Fibroblast of villous mesenchyme (primary cell): ENCODE measurements around the gene THBS4. TPM values are rescaled to one million over a fixed set of nuclear protein-coding genes. Genes with fewer than 3 reads are reported as not detected.

Experiments
- DNase-seq: peaks from one replicate; pipeline ENCODE4 v3.0.0-alpha.2; 2010; ENCODE audit warnings: low read depth
- H3K4me3 ChIP-seq: 2 replicates; pipeline ENCODE4 v1.5.1; 2011; ENCODE audit warnings: low read depth, mild to moderate bottlenecking, low read length
- total RNA-seq: library from RNA; depleted of rRNA; stranded (reverse); fragments of >200 nt; gene quantifications from 2 replicates; pipeline ENCODE4 v1.2.3, GENCODE V29; 2012
- TF ChIP-seq, protein P1 (sequence below): IDR thresholded peaks from 2 replicates; pipeline ENCODE4 v1.5.1; 2012; ENCODE audit warnings: low read depth, mild to moderate bottlenecking, low read length; ENCODE audit not compliant: insufficient read depth

THBS4 gene
- total RNA-seq, 1 donor: under 0.01 TPM

DNA sequence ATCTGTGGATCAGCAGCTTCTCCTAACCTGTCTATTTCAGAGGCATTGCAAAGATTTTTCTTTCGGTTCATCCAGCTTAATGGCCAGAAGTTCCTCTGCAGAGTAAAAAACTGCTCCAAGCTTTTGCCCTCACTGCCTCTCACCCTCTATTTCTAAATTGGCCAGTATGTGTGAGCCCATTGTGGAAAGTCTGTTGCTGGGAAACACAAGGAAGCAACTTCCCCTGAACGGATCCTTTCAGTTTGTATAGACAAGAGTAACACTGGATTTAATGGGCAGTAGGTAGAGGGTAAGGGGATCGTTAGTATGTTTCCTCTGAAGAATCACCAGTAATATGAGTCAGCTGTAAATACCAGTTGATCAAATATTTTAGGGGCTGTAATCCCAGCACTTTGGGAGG is 7.2 kb downstream of the THBS4 start:
- H3K4me3 ChIP-seq: no peak overlapping the region
- no peak for DNase-seq
- TF ChIP-seq, protein P1, sequence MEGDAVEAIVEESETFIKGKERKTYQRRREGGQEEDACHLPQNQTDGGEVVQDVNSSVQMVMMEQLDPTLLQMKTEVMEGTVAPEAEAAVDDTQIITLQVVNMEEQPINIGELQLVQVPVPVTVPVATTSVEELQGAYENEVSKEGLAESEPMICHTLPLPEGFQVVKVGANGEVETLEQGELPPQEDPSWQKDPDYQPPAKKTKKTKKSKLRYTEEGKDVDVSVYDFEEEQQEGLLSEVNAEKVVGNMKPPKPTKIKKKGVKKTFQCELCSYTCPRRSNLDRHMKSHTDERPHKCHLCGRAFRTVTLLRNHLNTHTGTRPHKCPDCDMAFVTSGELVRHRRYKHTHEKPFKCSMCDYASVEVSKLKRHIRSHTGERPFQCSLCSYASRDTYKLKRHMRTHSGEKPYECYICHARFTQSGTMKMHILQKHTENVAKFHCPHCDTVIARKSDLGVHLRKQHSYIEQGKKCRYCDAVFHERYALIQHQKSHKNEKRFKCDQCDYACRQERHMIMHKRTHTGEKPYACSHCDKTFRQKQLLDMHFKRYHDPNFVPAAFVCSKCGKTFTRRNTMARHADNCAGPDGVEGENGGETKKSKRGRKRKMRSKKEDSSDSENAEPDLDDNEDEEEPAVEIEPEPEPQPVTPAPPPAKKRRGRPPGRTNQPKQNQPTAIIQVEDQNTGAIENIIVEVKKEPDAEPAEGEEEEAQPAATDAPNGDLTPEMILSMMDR: no peak

DNA sequence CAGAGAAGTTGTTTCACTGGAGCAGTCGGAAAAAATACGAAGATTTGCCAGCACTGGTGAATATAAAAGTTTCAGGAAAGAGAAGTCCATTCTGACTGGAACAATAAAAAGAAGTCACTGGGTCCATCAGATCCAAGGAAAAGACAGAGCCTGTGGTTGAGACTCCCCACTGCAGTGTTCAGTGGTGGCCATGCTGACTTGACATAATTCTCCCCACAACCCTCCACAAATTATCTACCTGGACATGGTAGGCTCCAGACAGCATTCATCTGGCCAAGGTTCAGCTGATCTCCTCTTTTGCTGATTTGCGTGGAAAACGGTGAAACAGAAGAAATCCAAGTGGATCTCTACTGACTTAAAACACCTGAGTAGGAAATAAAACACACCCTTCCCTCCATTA is 8.0 kb downstream of the THBS4 start:
- TF ChIP-seq, protein P1: no peak
- no peak for DNase-seq
- H3K4me3 ChIP-seq: no peak overlapping the region

DNA sequence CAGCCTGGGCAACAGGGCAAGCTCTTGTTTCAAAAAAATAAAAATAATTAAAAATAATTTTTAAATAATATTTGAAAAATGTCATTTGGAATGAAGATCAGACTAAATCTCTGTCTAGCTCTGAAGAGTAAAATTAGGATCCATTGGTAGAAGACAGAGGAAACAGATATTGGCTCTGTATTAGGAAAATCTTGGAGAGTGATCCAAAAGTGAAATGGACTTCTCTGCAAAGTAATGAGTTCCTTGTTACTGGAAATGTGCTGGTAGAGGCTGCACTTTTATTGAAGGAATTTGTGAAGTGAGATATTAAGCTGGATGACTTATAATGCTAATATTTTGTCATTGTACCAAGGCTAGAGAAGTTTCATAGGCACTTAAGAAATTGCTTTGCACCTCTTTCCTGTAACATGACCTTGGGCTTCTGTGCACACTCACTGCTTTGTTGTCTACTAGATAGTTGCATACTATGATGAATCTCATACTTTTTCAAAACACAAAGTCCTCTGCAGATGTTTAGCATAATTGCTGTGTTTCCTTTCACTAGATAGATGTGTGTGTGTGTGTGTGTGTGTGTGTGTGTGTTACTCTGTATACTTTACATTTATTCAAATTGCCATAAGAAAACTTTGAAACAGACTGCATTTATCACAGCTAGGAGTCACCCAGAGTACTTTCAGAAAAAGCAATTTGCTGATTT is 13.1 kb downstream of the THBS4 start:
- no peak for DNase-seq
- TF ChIP-seq, protein P1: no peak

DNA sequence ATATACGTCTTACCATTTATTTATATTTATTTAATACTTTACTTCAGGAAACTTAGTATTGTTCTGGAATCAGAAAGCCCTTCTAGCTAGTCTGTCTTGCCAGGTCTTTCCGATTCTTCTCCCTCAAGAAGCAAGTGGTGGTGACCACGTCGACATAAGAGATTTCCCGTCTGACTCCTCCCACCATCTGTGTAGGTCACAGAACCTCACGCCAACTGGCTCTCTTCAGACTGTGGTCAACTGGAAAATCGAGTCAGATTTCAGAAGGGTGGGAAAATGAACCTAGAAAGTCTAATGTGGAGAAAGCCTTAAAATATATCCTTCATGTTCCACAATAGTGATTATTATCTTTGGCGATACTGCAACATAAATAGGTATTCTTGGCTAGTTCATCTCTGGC is 17.3 kb downstream of the THBS4 start:
- no peak for DNase-seq
- no peak overlapping the region for H3K4me3 ChIP-seq
- TF ChIP-seq, protein P1: no peak

More for the DNA sequence above, 13.1 kb downstream of the THBS4 start:
- no peak overlapping the region for H3K4me3 ChIP-seq

DNA sequence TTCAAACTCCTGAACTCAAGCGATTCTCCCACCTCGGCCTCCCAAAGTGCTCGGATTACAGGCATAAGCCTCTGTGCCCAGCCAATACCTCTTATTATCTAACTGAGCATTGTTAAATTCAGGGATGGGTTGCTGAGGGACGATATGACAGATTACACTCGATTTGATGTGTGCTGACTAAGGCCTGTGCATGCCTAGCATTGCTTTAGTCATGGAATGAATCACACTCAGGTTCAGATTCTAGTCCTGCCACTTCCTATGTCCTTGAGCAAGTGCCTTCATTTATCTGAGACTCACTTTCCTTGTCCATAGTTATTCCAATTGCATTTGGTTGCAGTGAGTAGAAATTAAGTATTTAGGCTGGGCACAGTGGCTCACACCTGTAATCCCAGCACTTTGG is 19.5 kb downstream of the THBS4 start:
- TF ChIP-seq, protein P1: no peak
- no peak for DNase-seq
- H3K4me3 ChIP-seq: no peak overlapping the region

DNA sequence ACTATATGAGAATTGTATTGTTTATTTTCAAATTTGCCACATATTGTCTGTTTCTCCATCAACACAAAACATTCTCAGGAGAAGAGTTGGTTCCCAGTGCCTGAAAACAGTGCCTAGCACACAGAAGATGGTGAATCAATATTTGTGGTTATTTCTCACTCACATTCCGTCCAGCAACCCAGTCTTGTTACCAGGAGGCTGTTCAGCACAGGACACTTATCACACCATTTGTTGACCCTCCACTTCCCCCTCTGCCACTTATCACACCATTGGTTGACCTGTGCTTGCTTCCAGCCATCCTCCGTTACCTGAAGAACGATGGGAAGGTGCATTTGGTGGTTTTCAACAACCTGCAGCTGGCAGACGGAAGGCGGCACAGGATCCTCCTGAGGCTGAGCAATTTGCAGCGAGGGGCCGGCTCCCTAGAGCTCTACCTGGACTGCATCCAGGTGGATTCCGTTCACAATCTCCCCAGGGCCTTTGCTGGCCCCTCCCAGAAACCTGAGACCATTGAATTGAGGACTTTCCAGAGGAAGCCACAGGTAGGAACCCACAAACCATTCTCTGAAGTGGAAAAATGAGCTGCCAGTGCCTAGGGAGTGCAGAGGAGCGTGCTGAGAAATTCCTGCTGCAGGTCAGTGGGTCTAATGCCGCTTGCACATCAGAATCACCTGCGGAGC is 20.5 kb downstream of the THBS4 start:
- TF ChIP-seq, protein P1: no peak
- DNase-seq: no peak
- no peak overlapping the region for H3K4me3 ChIP-seq
